Loucy (cell line): ENCODE results near the gene TUFM.

Experiments used
- H2AFZ ChIP-seq: fragments of 200-600 bp; sonication (generic); 2 replicates; pipeline ENCODE4 v1.6.0; 2016; ENCODE audit warnings: antibody characterized with exemption, mild to moderate bottlenecking, low read length, moderate library complexity
- H3F3A ChIP-seq: fragments of 200-600 bp; 2 replicates; pipeline ENCODE4 v1.6.0; 2016; ENCODE audit warnings: antibody characterized with exemption, low read depth, mild to moderate bottlenecking
- H3K27me3 ChIP-seq: fragments of 200-600 bp; sonication (generic); 2 replicates; pipeline ENCODE4 v1.6.1; 2014; ENCODE audit warnings: low read length, mild to moderate bottlenecking; ENCODE audit not compliant: insufficient read depth, poor library complexity, severe bottlenecking
- H3K36me3 ChIP-seq: fragments of 200-600 bp; sonication (generic); 2 replicates; pipeline ENCODE4 v1.6.1; 2016; ENCODE audit warnings: low read length; ENCODE audit not compliant: insufficient read depth
- H3K4me1 ChIP-seq: fragments of 200-600 bp; sonication (generic); 2 replicates; pipeline ENCODE4 v1.5.1; 2014; ENCODE audit warnings: low read length, mild to moderate bottlenecking; ENCODE audit not compliant: insufficient read depth, poor library complexity, severe bottlenecking
- H3K4me2 ChIP-seq: fragments of 200-600 bp; sonication (generic); 2 replicates; pipeline ENCODE4 v1.6.0; 2014; ENCODE audit warnings: antibody characterized with exemption, low read length, low read depth, mild to moderate bottlenecking; ENCODE audit not compliant: poor library complexity, severe bottlenecking
- H3K4me3 ChIP-seq: fragments of 200-600 bp; sonication (generic); 2 replicates; pipeline ENCODE4 v1.5.1; 2014; ENCODE audit warnings: low read length, mild to moderate bottlenecking, mixed read lengths; ENCODE audit not compliant: poor library complexity, severe bottlenecking
- H3K79me2 ChIP-seq: fragments of 200-600 bp; sonication (generic); 2 replicates; pipeline ENCODE4 v1.6.1; 2014; ENCODE audit warnings: low read length; ENCODE audit not compliant: insufficient read depth
- H3K9ac ChIP-seq: fragments of 200-600 bp; sonication (generic); 2 replicates; pipeline ENCODE4 v1.6.0; 2014; ENCODE audit warnings: mild to moderate bottlenecking, low read depth, low read length, moderate library complexity; ENCODE audit not compliant: poor library complexity, severe bottlenecking
- H3K9me2 ChIP-seq: fragments of 200-600 bp; sonication (generic); replicated peaks from 2 replicates; pipeline ENCODE4 v1.6.1; 2016; ENCODE audit warnings: low read depth, low read length, mixed read lengths
- H3K9me3 ChIP-seq: fragments of 200-600 bp; sonication (generic); 2 replicates; pipeline ENCODE4 v1.6.1; 2014; ENCODE audit warnings: mild to moderate bottlenecking, antibody characterized with exemption, low read length, low read depth; ENCODE audit not compliant: insufficient read depth
- H4K20me1 ChIP-seq: fragments of 200-600 bp; sonication (generic); 2 replicates; pipeline ENCODE4 v1.6.0; 2014; ENCODE audit warnings: antibody characterized with exemption, low read length, mild to moderate bottlenecking; ENCODE audit not compliant: insufficient read depth, poor library complexity, severe bottlenecking
- EZH2phosphoT487 ChIP-seq: fragments of 200-600 bp; IDR thresholded peaks from 2 replicates; pipeline ENCODE4 v1.6.1; 2018; ENCODE audit warnings: antibody characterized with exemption, mild to moderate bottlenecking, moderate library complexity, borderline replicate concordance
- TF ChIP-seq, protein P1 (sequence below): fragments of 200-600 bp; sonication (generic); conservative IDR thresholded peaks from 2 replicates; pipeline ENCODE4 v1.5.1; 2014; ENCODE audit warnings: mild to moderate bottlenecking, antibody characterized with exemption, low read length

TUFM gene

DNA sequence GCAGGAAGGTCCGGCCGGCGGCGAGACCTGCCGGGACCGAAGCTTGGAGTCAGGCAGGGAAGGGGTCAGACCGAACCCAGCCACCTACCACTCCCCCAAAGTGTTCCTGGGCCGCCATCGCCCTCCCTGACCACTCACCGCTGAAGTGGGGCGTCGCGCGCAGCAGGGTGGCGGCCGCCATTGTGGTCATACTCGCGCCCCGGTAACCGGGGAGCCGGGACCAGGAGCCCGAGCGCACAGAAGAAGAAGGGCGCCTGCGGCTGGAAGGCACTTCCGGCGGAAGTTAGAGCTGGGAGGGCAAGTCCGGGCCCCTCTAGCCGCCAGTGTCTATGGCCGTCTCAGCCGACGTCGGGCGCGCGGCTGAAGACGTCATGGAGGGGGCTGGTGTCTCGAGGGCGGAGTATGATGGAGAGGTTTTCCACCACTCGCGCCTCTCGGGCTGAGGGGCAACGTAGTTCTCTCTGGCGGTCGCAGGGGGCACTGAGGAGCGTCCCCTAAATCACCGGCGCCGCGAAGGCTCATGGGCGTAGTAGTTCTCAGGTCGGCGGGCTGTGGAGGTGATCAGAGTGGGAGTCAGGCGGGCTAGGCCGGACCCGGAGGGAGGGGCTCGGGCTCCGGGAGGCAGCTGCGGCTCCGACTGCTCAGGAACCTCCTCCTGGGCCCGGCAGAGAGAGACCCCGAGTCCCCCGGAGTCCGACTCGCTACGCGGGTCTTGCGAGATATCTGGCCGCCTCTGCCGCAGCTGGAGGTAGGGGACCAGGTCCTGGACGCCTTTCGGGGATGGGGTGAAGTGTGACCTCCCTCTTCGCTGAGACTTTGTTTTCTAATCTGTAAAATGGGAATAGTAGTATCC lies at the start of gene TUFM:
Gene TUFM, minus strand, starts transcription at position 269 of the 853 bp plus-strand sequence. Its CDS starts 79 bp downstream, at position 190.
- H3K9me3 ChIP-seq: no peaks in the 10 kb centered on the region
- peak within 1 kb of the TSS; percentile 90 for H2AFZ ChIP-seq

DNA sequence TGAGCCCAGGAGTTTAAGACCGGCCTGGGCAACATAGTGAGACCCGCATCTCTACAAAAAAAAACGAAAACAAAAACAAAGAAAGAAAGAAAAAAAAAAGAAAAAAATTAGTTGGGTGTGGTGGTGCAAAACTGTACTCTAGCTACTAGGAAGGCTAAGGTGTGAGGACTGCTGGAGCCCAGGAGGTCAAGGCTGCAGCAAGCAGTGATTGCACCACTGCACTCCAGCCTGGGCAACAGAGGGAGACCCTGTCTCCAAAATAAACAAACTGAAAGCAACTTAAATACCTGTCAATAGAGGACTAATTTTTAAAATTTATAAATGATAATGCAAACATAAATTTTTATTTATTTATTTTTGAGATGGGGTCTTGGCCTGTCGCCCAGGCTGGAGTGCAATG lies 49.5 kb upstream of the TUFM start:
- no peak overlapping the region for H3K4me3 ChIP-seq
- H2AFZ ChIP-seq: no peak overlapping the region
- H3K9me3 ChIP-seq: no peaks in the 10 kb centered on the region
- H3K9ac ChIP-seq: no peak overlapping the region
- H3K79me2 ChIP-seq: no peaks in the 10 kb centered on the region
- no peaks in the 10 kb centered on the region for H3K27me3 ChIP-seq
- no peaks in the 10 kb centered on the region for H3K4me1 ChIP-seq
- no peaks in the 10 kb centered on the region for H4K20me1 ChIP-seq
- no peaks in the 10 kb centered on the region for H3F3A ChIP-seq
- H3K9me2 ChIP-seq: no peaks in the 10 kb centered on the region
- TF ChIP-seq, protein P1, sequence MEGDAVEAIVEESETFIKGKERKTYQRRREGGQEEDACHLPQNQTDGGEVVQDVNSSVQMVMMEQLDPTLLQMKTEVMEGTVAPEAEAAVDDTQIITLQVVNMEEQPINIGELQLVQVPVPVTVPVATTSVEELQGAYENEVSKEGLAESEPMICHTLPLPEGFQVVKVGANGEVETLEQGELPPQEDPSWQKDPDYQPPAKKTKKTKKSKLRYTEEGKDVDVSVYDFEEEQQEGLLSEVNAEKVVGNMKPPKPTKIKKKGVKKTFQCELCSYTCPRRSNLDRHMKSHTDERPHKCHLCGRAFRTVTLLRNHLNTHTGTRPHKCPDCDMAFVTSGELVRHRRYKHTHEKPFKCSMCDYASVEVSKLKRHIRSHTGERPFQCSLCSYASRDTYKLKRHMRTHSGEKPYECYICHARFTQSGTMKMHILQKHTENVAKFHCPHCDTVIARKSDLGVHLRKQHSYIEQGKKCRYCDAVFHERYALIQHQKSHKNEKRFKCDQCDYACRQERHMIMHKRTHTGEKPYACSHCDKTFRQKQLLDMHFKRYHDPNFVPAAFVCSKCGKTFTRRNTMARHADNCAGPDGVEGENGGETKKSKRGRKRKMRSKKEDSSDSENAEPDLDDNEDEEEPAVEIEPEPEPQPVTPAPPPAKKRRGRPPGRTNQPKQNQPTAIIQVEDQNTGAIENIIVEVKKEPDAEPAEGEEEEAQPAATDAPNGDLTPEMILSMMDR: no peak
- no peak for TF ChIP-seq EZH2phosphoT487
- no peak overlapping the region for H3K4me2 ChIP-seq
- H3K36me3 ChIP-seq: no peaks in the 10 kb centered on the region

More for the DNA sequence above, at the start of gene TUFM:
- TF ChIP-seq, protein P1: peak; percentile 71
- no peak for TF ChIP-seq EZH2phosphoT487
- H3K79me2 ChIP-seq: peaks cover 34% of the 10 kb centered on the region
- peak within 1 kb of the TSS; percentile 84 for H3K4me2 ChIP-seq
- H3K4me3 ChIP-seq: peak within 1 kb of the TSS; percentile 93
- H3K4me1 ChIP-seq: peaks cover 14% of the 10 kb centered on the region
- no peaks in the 10 kb centered on the region for H3F3A ChIP-seq
- H4K20me1 ChIP-seq: peaks cover 16% of the 10 kb centered on the region
- H3K27me3 ChIP-seq: no peaks in the 10 kb centered on the region
- peaks cover 26% of the 10 kb centered on the region; the same call in 1 of the 2 replicates for H3K36me3 ChIP-seq
- no peaks in the 10 kb centered on the region for H3K9me2 ChIP-seq
- peak within 1 kb of the TSS; percentile 87 for H3K9ac ChIP-seq

DNA sequence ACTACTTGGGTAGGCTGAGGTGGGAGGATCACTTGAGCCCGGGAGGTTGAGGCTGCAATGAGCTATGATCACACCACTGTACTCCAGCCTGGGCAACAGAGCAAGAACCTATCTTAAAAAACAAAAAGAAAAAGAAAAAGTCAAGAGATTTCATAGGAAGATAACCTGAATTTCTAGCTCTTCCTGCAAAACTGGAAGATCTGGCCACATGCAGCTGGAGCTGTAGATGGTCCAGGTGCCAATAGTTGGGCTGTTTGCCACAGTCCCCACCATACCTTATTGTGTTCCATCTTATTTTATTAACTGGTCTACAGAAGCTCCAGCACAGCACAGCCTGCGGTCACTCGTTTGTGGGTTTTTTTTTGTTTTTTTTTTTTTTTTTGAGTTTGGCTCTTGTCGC lies 47.1 kb upstream of the TUFM start:
- no peaks in the 10 kb centered on the region for H3K9me2 ChIP-seq
- H3K27me3 ChIP-seq: no peaks in the 10 kb centered on the region
- no peaks in the 10 kb centered on the region for H4K20me1 ChIP-seq
- TF ChIP-seq, protein P1: no peak
- no peak for TF ChIP-seq EZH2phosphoT487
- H3F3A ChIP-seq: no peaks in the 10 kb centered on the region
- H3K36me3 ChIP-seq: no peaks in the 10 kb centered on the region
- no peaks in the 10 kb centered on the region for H3K9me3 ChIP-seq
- H3K79me2 ChIP-seq: no peaks in the 10 kb centered on the region
- no peak overlapping the region for H2AFZ ChIP-seq
- no peak overlapping the region for H3K4me2 ChIP-seq
- no peaks in the 10 kb centered on the region for H3K4me1 ChIP-seq
- no peak overlapping the region for H3K9ac ChIP-seq
- H3K4me3 ChIP-seq: no peak overlapping the region
